H9 (cell line): Measurements from ENCODE around the gene FPR2. TPM values are rescaled to one million over a fixed set of nuclear protein-coding genes. Genes with fewer than 3 reads are reported as not detected.

Source experiments
- DNase-seq: peaks from one replicate; pipeline ENCODE4 v3.0.0-alpha.2; 2017
- H2AFZ ChIP-seq: one replicate; pipeline ENCODE4 v1.6.1; 2013; ENCODE audit warnings: mild to moderate bottlenecking, low read length, control low read depth, moderate library complexity
- H2AK5ac ChIP-seq: 2 replicates; pipeline ENCODE4 v1.6.1; 2013; ENCODE audit warnings: low read length, control low read depth, mixed read lengths; ENCODE audit not compliant: insufficient read length
- H2BK120ac ChIP-seq: one replicate; pipeline ENCODE4 v1.6.1; 2013; ENCODE audit warnings: low read depth, mild to moderate bottlenecking, low read length, control low read depth, inconsistent platforms; ENCODE audit not compliant: poor library complexity, severe bottlenecking
- H2BK12ac ChIP-seq: 2 replicates; pipeline ENCODE4 v1.6.1; 2013; ENCODE audit warnings: low read length, control low read depth, mixed read lengths, low read depth; ENCODE audit not compliant: insufficient read length
- H2BK15ac ChIP-seq: 2 replicates; pipeline ENCODE4 v1.6.1; 2013; ENCODE audit warnings: low read depth, low read length, control low read depth
- H2BK20ac ChIP-seq: one replicate; pipeline ENCODE4 v1.6.1; 2013; ENCODE audit warnings: low read depth, mild to moderate bottlenecking, low read length, control low read depth, inconsistent platforms; ENCODE audit not compliant: poor library complexity, severe bottlenecking
- H2BK5ac ChIP-seq: 2 replicates; pipeline ENCODE4 v1.6.1; 2013; ENCODE audit warnings: low read length, control low read depth, mixed read lengths; ENCODE audit not compliant: insufficient read length
- H3K14ac ChIP-seq: 2 replicates; pipeline ENCODE4 v1.6.1; 2013; ENCODE audit warnings: low read length, control low read depth; ENCODE audit not compliant: insufficient read depth
- H3K18ac ChIP-seq: 2 replicates; pipeline ENCODE4 v1.6.1; 2013; ENCODE audit warnings: low read depth, mild to moderate bottlenecking, mixed read lengths, low read length, control low read depth; ENCODE audit not compliant: insufficient read length
- H3K23ac ChIP-seq: 2 replicates; pipeline ENCODE4 v1.6.1; 2013; ENCODE audit warnings: low read length, control low read depth, mixed read lengths, low read depth; ENCODE audit not compliant: insufficient read length
- H3K23me2 ChIP-seq: 2 replicates; pipeline ENCODE4 v1.6.1; 2013; ENCODE audit warnings: low read depth, mild to moderate bottlenecking, mixed read lengths, low read length, control low read depth; ENCODE audit not compliant: insufficient read length, poor library complexity, severe bottlenecking
- H3K27ac ChIP-seq: 2 replicates; pipeline ENCODE4 v1.5.1; 2013; ENCODE audit warnings: low read length, control low read depth, mixed read lengths, low read depth; ENCODE audit not compliant: insufficient read length
- H3K27me3 ChIP-seq: 2 replicates; pipeline ENCODE4 v1.6.1; 2013; ENCODE audit warnings: low read length, control low read depth, inconsistent platforms; ENCODE audit not compliant: insufficient read depth
- H3K4ac ChIP-seq: 2 replicates; pipeline ENCODE4 v1.6.1; 2013; ENCODE audit warnings: low read depth, mild to moderate bottlenecking, control low read depth, inconsistent platforms, low read length, moderate library complexity
- H3K4me1 ChIP-seq: 2 replicates; pipeline ENCODE4 v1.6.1; 2013; ENCODE audit warnings: low read length, control low read depth, inconsistent platforms; ENCODE audit not compliant: insufficient read depth
- H3K4me2 ChIP-seq: 2 replicates; pipeline ENCODE4 v1.6.1; 2013; ENCODE audit warnings: low read length, control low read depth, mixed read lengths; ENCODE audit not compliant: insufficient read length, insufficient read depth
- H3K56ac ChIP-seq: 2 replicates; pipeline ENCODE4 v1.6.1; 2013; ENCODE audit warnings: low read depth, mild to moderate bottlenecking, mixed read lengths, low read length, control low read depth; ENCODE audit not compliant: insufficient read length
- H3K79me1 ChIP-seq: 2 replicates; pipeline ENCODE4 v1.6.1; 2013; ENCODE audit warnings: low read depth, mild to moderate bottlenecking, moderate library complexity, low read length, control low read depth, inconsistent platforms; ENCODE audit not compliant: insufficient read depth, poor library complexity, severe bottlenecking
- H3K79me2 ChIP-seq: 2 replicates; pipeline ENCODE4 v1.6.1; 2013; ENCODE audit warnings: low read length, control low read depth, inconsistent platforms; ENCODE audit not compliant: insufficient read depth
- H3K9ac ChIP-seq: 2 replicates; pipeline ENCODE4 v1.6.1; 2013; ENCODE audit warnings: low read length, control low read depth, mixed read lengths; ENCODE audit not compliant: insufficient read length; ENCODE audit errors: extremely low read depth
- H3K9me3 ChIP-seq: one replicate; pipeline ENCODE4 v1.6.1; 2013; ENCODE audit warnings: low read depth, low read length, inconsistent platforms; ENCODE audit not compliant: control insufficient read depth
- H3T11ph ChIP-seq: one replicate; pipeline ENCODE4 v1.6.1; 2013; ENCODE audit warnings: mild to moderate bottlenecking, low read length, control low read depth, inconsistent platforms
- H4K20me1 ChIP-seq: one replicate; pipeline ENCODE4 v1.6.1; 2013; ENCODE audit not compliant: control insufficient read depth, insufficient read length, insufficient read depth
- H4K5ac ChIP-seq: 2 replicates; pipeline ENCODE4 v1.6.1; 2013; ENCODE audit warnings: low read depth, mild to moderate bottlenecking, mixed read lengths, low read length, control low read depth; ENCODE audit not compliant: insufficient read length
- H4K8ac ChIP-seq: replicated peaks from 2 replicates; pipeline ENCODE4 v1.6.1; 2013; ENCODE audit warnings: low read length, control low read depth, mixed read lengths, low read depth; ENCODE audit not compliant: insufficient read length
- H4K91ac ChIP-seq: 2 replicates; pipeline ENCODE4 v1.6.1; 2013; ENCODE audit warnings: low read depth, mild to moderate bottlenecking, moderate library complexity, mixed read lengths, low read length, control low read depth; ENCODE audit not compliant: insufficient read length
- H3K27ac Mint-ChIP-seq, 3 experiments: 2 replicates in 2 of 3; 3 replicates in 1 of 3; pipeline ENCODE4 v1.8.0; 2020 to 2021; ENCODE audit warnings: mixed read lengths in 3 of 3, mild to moderate bottlenecking in 1 of 3, moderate library complexity in 1 of 3
- H3K27me3 Mint-ChIP-seq: 2 replicates; pipeline ENCODE4 v1.8.0; 2021; ENCODE audit warnings: low read depth, mild to moderate bottlenecking, moderate library complexity, mixed read lengths
- H3K36me3 Mint-ChIP-seq, 3 experiments: 2 replicates in 2 of 3; 3 replicates in 1 of 3; pipeline ENCODE4 v1.8.0; 2020 to 2021; ENCODE audit warnings: low read depth in 3 of 3, mixed read lengths in 3 of 3; ENCODE audit not compliant: insufficient read depth in 1 of 3
- H3K4me1 Mint-ChIP-seq, 2 experiments: 2 replicates each; pipeline ENCODE4 v1.8.0; 2020; ENCODE audit warnings: mixed read lengths in 2 of 2
- H3K4me3 Mint-ChIP-seq, 2 experiments: 2 replicates in 1 of 2; 3 replicates in 1 of 2; pipeline ENCODE4 v1.8.0; 2020 to 2021; ENCODE audit warnings: mild to moderate bottlenecking in 2 of 2, mixed read lengths in 2 of 2, moderate library complexity in 1 of 2
- H3K9me3 Mint-ChIP-seq, 2 experiments: 2 replicates in 1 of 2; 3 replicates in 1 of 2; pipeline ENCODE4 v1.8.0; 2020; ENCODE audit warnings: mild to moderate bottlenecking in 2 of 2, mixed read lengths in 2 of 2, moderate library complexity in 1 of 2
- CTCF ChIP-seq: fragments of 200-600 bp; sonication (generic); conservative IDR thresholded peaks from 3 replicates; pipeline ENCODE4 v1.8.0; 2021; ENCODE audit warnings: antibody characterized with exemption, mild to moderate bottlenecking
- WGBS: extraction: QIAGEN DNeasy Blood & Tissue Kit; methylation state at CpG from one replicate; pipeline ENCODE4 v1.1.7; 2013; ENCODE audit warnings: missing lambda C conversion rate, low lambda C conversion rate, mixed read lengths; ENCODE audit not compliant: insufficient read length; ENCODE audit errors: extremely low coverage; 5-methylcytosine and 5-hydroxymethylcytosine counted together
- total RNA-seq: library from RNA; stranded (reverse); gene quantifications from 2 replicates; pipeline ENCODE4 v1.2.1, GENCODE V29; 2021

FPR2 gene
- total RNA-seq, 1 experiment from 2014 or later, result not detected

DNA sequence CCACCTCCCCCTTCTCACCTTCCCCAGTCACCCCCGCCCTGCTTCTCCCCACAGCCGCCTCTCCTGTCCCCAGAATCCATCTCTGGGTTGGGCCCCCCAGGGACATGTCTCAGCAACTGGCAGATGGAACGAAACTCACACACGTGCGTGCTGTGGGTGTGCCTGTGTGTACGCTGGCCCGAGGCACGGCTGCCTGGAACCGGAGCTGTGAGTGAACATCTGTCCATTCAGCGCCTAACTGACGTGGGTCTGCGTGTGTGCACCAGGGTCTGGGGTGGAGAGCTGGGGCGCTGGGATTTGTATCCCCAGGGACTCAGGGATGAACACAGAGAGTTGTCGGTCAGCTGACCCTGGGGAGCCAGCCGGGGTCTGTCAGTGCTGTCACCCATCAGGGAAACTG lies 36.4 kb upstream of the FPR2 start:
- peaks cover 4% of the 10 kb centered on the region for H3K23me2 ChIP-seq
- Mint-ChIP-seq H3K4me3 (no peak overlapping the region), H3K9me3 (peaks cover 4 to 50% of the 10 kb centered on the region in 2 experiments; a peak in 3 of 5 replicates), H3K27ac (no peak overlapping the region), H3K27me3 (peaks cover 49% of the 10 kb centered on the region), H3K36me3 (no peaks in the 10 kb centered on the region; a peak in 1 of 7 replicates), H3K4me1 (peaks cover 3 to 18% of the 10 kb centered on the region in 2 experiments)
- no peak overlapping the region for H3K23ac ChIP-seq
- H2BK20ac ChIP-seq, result no peak overlapping the region
- no peak overlapping the region for H4K5ac ChIP-seq
- H2AFZ ChIP-seq, result no peak overlapping the region
- H3K56ac ChIP-seq, result no peak overlapping the region
- H4K20me1 ChIP-seq, result no peaks in the 10 kb centered on the region
- H2BK120ac ChIP-seq, result no peak overlapping the region
- H4K8ac ChIP-seq, result no peak overlapping the region
- H4K91ac ChIP-seq, result no peak overlapping the region
- H3K79me2 ChIP-seq, result no peaks in the 10 kb centered on the region
- no peak overlapping the region for H3K9ac ChIP-seq
- no peak overlapping the region for H2BK12ac ChIP-seq
- H3T11ph ChIP-seq, result no peak overlapping the region
- H3K4ac ChIP-seq, result no peak overlapping the region
- no peak overlapping the region for H3K27ac ChIP-seq
- no peaks in the 10 kb centered on the region; the same call in 1 of the 2 replicates for H3K4me1 ChIP-seq
- no peak for DNase-seq
- no peak overlapping the region for H2BK15ac ChIP-seq
- H3K27me3 ChIP-seq, result no peaks in the 10 kb centered on the region; the same call in 1 of the 2 replicates
- no peak overlapping the region for H2BK5ac ChIP-seq
- no peak overlapping the region for H3K18ac ChIP-seq
- no peak overlapping the region; the same call in 1 of the 2 replicates for H3K14ac ChIP-seq
- no peak for TF ChIP-seq CTCF
- no peak overlapping the region for H3K4me2 ChIP-seq
- WGBS, result no CpG with 5 or more reads among the region's 15 CpGs
- H2AK5ac ChIP-seq, result no peak overlapping the region
- H3K79me1 ChIP-seq, result no peaks in the 10 kb centered on the region
- no peaks in the 10 kb centered on the region for H3K9me3 ChIP-seq
